ENCODE results near the gene HK1. TPM values are rescaled to one million over a fixed set of nuclear protein-coding genes. Genes with fewer than 3 reads are reported as not detected.

The HK1 gene
- total RNA-seq, 2 experiments from 2014 or later = 13.1 to 31.5 TPM

DNA sequence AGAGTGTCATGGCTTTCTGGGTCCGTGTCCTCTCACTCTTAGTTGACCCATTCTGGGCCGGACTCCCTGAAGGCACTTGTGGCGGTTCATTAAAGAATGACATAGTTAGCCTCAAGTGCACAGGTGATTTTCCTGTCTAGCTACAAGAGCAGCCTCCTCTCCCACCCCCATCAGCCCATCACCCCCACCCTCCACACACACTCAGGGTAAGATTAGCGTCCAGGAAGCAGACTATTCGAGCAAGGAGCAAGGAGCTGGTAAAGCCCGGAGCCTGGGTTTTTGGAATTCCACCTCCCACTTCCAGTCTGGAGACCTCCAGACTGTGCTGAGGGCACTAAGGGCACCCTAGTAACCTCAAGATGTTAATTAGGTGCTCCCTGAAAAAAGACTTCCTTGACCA, 98.9 kb downstream of the HK1 start:
- H3K79me2 ChIP-seq (ENCODE audit: insufficient read depth, low read depth, low read length) = no peaks in the 10 kb centered on the region
- no peak overlapping the region for H3K4me3 ChIP-seq (ENCODE audit: low read depth, low read length, poor library complexity, severe bottlenecking)
- H3K27ac ChIP-seq (ENCODE audit: low read depth, low read length, poor library complexity, severe bottlenecking) = no peak overlapping the region
- H3K9me3 ChIP-seq (ENCODE audit: low read length) = no peaks in the 10 kb centered on the region
- no peaks in the 10 kb centered on the region for H4K20me1 ChIP-seq (ENCODE audit: insufficient read depth, low read length)
- CTCF ChIA-PET (ENCODE audit: unreplicated experiment) = no interaction called here
- H3K9me2 ChIP-seq (ENCODE audit: insufficient read depth, low read length) = no peaks in the 10 kb centered on the region
- BruUV-seq (replicated peaks) = no TSS peak
- H2AFZ ChIP-seq (ENCODE audit: low read length) = no peak overlapping the region
- TF ChIP-seq, protein P1, sequence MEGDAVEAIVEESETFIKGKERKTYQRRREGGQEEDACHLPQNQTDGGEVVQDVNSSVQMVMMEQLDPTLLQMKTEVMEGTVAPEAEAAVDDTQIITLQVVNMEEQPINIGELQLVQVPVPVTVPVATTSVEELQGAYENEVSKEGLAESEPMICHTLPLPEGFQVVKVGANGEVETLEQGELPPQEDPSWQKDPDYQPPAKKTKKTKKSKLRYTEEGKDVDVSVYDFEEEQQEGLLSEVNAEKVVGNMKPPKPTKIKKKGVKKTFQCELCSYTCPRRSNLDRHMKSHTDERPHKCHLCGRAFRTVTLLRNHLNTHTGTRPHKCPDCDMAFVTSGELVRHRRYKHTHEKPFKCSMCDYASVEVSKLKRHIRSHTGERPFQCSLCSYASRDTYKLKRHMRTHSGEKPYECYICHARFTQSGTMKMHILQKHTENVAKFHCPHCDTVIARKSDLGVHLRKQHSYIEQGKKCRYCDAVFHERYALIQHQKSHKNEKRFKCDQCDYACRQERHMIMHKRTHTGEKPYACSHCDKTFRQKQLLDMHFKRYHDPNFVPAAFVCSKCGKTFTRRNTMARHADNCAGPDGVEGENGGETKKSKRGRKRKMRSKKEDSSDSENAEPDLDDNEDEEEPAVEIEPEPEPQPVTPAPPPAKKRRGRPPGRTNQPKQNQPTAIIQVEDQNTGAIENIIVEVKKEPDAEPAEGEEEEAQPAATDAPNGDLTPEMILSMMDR (conservative IDR thresholded peaks at IDR 0.05; ENCODE audit: low read length) = no peak
- no peak for TF ChIP-seq EZH2phosphoT487 (IDR thresholded peaks at IDR 0.05; ENCODE audit: borderline replicate concordance, low read depth, low read length)
- peaks cover 7% of the 10 kb centered on the region for H3K4me1 ChIP-seq (ENCODE audit: insufficient read depth, low read length, poor library complexity, severe bottlenecking)
- no peak overlapping the region for H3K4me2 ChIP-seq (ENCODE audit: low read length)
- DNase-seq (ENCODE audit: low spot score) = no peak
- H3K36me3 ChIP-seq (ENCODE audit: insufficient read depth, low read length) = 0 out of 2 replicates have a peak, but pooled peaks cover 4% of the 10 kb centered on the region
- POLR2A ChIA-PET = no interaction called here
- intact Hi-C loops (cut with micrococcal nuclease; ENCODE audit: unreplicated experiment) = no loop called here

DNA sequence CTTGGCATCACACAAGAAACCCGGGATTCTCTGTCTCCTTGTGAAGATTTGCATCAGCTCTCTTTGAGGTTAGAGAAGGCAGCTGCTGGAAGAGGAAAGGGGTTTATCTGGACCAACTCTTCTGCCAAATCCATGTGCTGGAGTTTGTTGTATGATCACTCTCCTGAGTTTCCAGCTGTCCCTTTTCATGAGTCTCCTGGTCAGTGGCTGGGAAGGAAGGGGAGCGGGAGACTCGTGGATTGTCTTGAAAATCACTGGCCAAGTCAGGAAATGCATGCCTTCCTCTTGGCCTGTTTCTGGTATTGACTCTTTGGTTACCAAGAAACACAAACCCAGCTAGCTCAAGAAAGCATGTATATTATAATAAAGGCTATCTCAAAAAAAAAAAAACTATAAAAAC, 99.6 kb downstream of the HK1 start:
- Histone ChIP-seq H3K9me2 (ENCODE audit: insufficient read depth, low read length) (no peaks in the 10 kb centered on the region), H3K4me1 (ENCODE audit: insufficient read depth, low read length, poor library complexity, severe bottlenecking) (peaks cover 7% of the 10 kb centered on the region), H3K4me2 (ENCODE audit: low read length) (no peak overlapping the region), H2AFZ (ENCODE audit: low read length) (no peak overlapping the region), H3K36me3 (ENCODE audit: insufficient read depth, low read length) (0 out of 2 replicates have a peak, but pooled peaks cover 4% of the 10 kb centered on the region), H3K27ac (ENCODE audit: low read depth, low read length, poor library complexity, severe bottlenecking) (no peak overlapping the region), H3K79me2 (ENCODE audit: insufficient read depth, low read depth, low read length) (no peaks in the 10 kb centered on the region), H4K20me1 (ENCODE audit: insufficient read depth, low read length) (no peaks in the 10 kb centered on the region), H3K4me3 (ENCODE audit: low read depth, low read length, poor library complexity, severe bottlenecking) (no peak overlapping the region), H3K9me3 (ENCODE audit: low read length) (no peaks in the 10 kb centered on the region)
- no peak for TF ChIP-seq EZH2phosphoT487 (IDR thresholded peaks at IDR 0.05; ENCODE audit: borderline replicate concordance, low read depth, low read length)
- TF ChIP-seq, protein P1 (conservative IDR thresholded peaks at IDR 0.05; ENCODE audit: low read length) = no peak
- intact Hi-C loops (cut with micrococcal nuclease; ENCODE audit: unreplicated experiment) = no loop called here
- ChIA-PET POLR2A (no interaction called here), CTCF (ENCODE audit: unreplicated experiment) (no interaction called here)
- no peak for DNase-seq (ENCODE audit: low spot score)
- no TSS peak for BruUV-seq (replicated peaks)

DNA sequence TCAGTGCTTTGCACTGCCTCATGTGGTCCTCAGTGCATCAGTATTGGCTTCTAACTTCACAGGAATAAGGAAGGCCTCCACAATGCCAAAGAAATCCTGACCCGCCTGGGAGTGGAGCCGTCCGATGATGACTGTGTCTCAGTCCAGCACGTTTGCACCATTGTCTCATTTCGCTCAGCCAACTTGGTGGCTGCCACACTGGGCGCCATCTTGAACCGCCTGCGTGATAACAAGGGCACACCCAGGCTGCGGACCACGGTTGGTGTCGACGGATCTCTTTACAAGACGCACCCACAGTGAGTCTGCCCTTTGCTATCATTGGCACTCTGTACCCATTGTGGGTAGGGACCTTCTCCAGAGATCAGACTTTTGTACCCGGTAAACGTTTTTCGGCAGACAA, 101.5 kb downstream of the HK1 start:
- BruUV-seq (replicated peaks) = no TSS peak
- no peak overlapping the region for H3K4me2 ChIP-seq (ENCODE audit: low read length)
- no peaks in the 10 kb centered on the region for H3K9me3 ChIP-seq (ENCODE audit: low read length)
- no peak overlapping the region for H3K4me3 ChIP-seq (ENCODE audit: low read depth, low read length, poor library complexity, severe bottlenecking)
- TF ChIP-seq, protein P1 (conservative IDR thresholded peaks at IDR 0.05; ENCODE audit: low read length) = no peak
- TF ChIP-seq EZH2phosphoT487 (IDR thresholded peaks at IDR 0.05; ENCODE audit: borderline replicate concordance, low read depth, low read length) = no peak
- intact Hi-C loops (cut with micrococcal nuclease; ENCODE audit: unreplicated experiment) = no loop called here
- CTCF ChIA-PET (ENCODE audit: unreplicated experiment) = no interaction called here
- peaks cover 7% of the 10 kb centered on the region for H3K4me1 ChIP-seq (ENCODE audit: insufficient read depth, low read length, poor library complexity, severe bottlenecking)
- no peaks in the 10 kb centered on the region for H4K20me1 ChIP-seq (ENCODE audit: insufficient read depth, low read length)
- no peaks in the 10 kb centered on the region for H3K9me2 ChIP-seq (ENCODE audit: insufficient read depth, low read length)
- H3K27ac ChIP-seq (ENCODE audit: low read depth, low read length, poor library complexity, severe bottlenecking) = no peak overlapping the region
- no peaks in the 10 kb centered on the region for H3K79me2 ChIP-seq (ENCODE audit: insufficient read depth, low read depth, low read length)
- DNase-seq (ENCODE audit: low spot score) = no peak
- H2AFZ ChIP-seq (ENCODE audit: low read length) = no peak overlapping the region
- POLR2A ChIA-PET = no interaction called here
- 0 out of 2 replicates have a peak, but pooled peaks cover 4% of the 10 kb centered on the region for H3K36me3 ChIP-seq (ENCODE audit: insufficient read depth, low read length)
